K562 (cell line): ENCODE measurements around the gene TMED10. TPM values are rescaled to one million over a fixed set of nuclear protein-coding genes. Genes with fewer than 3 reads are reported as not detected.

Source experiments
- C11orf30 ChIP-seq: fragments of 450-650 bp; IDR thresholded peaks from 2 replicates; pipeline ENCODE4 v1.6.1; 2016; ENCODE audit warnings: low read depth, mild to moderate bottlenecking
- CBX8 ChIP-seq: fragments of 200-600 bp; sonication (generic); IDR thresholded peaks from 2 replicates; pipeline ENCODE4 v1.6.1; 2012; ENCODE audit warnings: borderline replicate concordance, mixed run types, low read depth, mild to moderate bottlenecking, moderate library complexity, mixed read lengths, low read length, control low read depth, inconsistent platforms; ENCODE audit not compliant: poor library complexity, severe bottlenecking; ENCODE audit errors: extremely low read depth
- CTBP1 ChIP-seq: fragments of 450-650 bp; IDR thresholded peaks from 2 replicates; pipeline ENCODE4 v1.6.1; 2016; ENCODE audit warnings: borderline replicate concordance
- DIDO1 ChIP-seq: fragments of 450-650 bp; IDR thresholded peaks from 2 replicates; pipeline ENCODE4 v1.6.1; 2016; ENCODE audit warnings: low read depth, missing biosample characterization, missing genetic modification characterization
- ELF1 ChIP-seq: fragments of 200-800 bp; sonication (Bioruptor generic); IDR thresholded peaks from 2 replicates; pipeline ENCODE4 v1.6.1; 2016; ENCODE audit warnings: missing genetic modification characterization, missing compliant biosample characterization
- GABPB1 ChIP-seq: sonication (generic); formaldehyde crosslinking; IDR thresholded peaks from 2 replicates; pipeline ENCODE4 v1.8.0; 2022; ENCODE audit warnings: mild to moderate bottlenecking, missing genetic modification reagents
- HDAC8 ChIP-seq: fragments of 450-650 bp; IDR thresholded peaks from 2 replicates; pipeline ENCODE4 v1.6.1; 2016; ENCODE audit warnings: mild to moderate bottlenecking, missing genetic modification characterization, moderate library complexity, missing compliant biosample characterization
- IRF2 ChIP-seq: sonication (generic); formaldehyde crosslinking; IDR thresholded peaks from 2 replicates; pipeline ENCODE4 v1.8.1; 2022; ENCODE audit warnings: mild to moderate bottlenecking, missing genetic modification reagents
- LCOR ChIP-seq: sonication (generic); formaldehyde crosslinking; IDR thresholded peaks from 2 replicates; pipeline ENCODE4 v1.8.0; 2022; ENCODE audit warnings: mild to moderate bottlenecking, missing genetic modification reagents
- MAZ ChIP-seq, 2 experiments: fragments of 450-650 bp in 1 of 2; sonication (generic) in 1 of 2; formaldehyde crosslinking; IDR thresholded peaks in 1 of 2; conservative IDR thresholded peaks in 1 of 2; 2 replicates each; pipeline versions ENCODE4 v1.4.0 to v1.5.0; 2020; ENCODE audit warnings: mild to moderate bottlenecking in 1 of 2, missing genetic modification reagents in 1 of 2
- NR4A1 ChIP-seq, 2 experiments: fragments of 250-450 bp in 1 of 2; fragments of 450-650 bp in 1 of 2; sonication (Bioruptor Pico) in 1 of 2; IDR thresholded peaks; 2 replicates each; pipeline versions ENCODE4 v1.4.0 to v1.6.1; 2016 to 2020; ENCODE audit warnings: mild to moderate bottlenecking in 2 of 2, missing compliant biosample characterization in 1 of 2, missing genetic modification characterization in 1 of 2, moderate library complexity in 1 of 2
- NRF1 ChIP-seq, 2 experiments: fragments of 450-650 bp; IDR thresholded peaks in 1 of 2; conservative IDR thresholded peaks in 1 of 2; 2 replicates each; pipeline ENCODE4 v1.6.1; 2014; ENCODE audit warnings: mild to moderate bottlenecking in 2 of 2
- POLR2AphosphoS5 ChIP-seq: IDR thresholded peaks from 2 replicates; pipeline ENCODE4 v1.6.1; 2011; ENCODE audit warnings: mild to moderate bottlenecking, low read depth, low read length, moderate library complexity; ENCODE audit not compliant: control insufficient read depth, insufficient read depth
- ZNF217 ChIP-seq: sonication (generic); formaldehyde crosslinking; IDR thresholded peaks from 2 replicates; pipeline ENCODE4 v1.8.0; 2022; ENCODE audit warnings: mild to moderate bottlenecking, missing genetic modification reagents
- ZNF644 ChIP-seq: fragments of 200-800 bp; sonication (Bioruptor generic); IDR thresholded peaks from 2 replicates; pipeline ENCODE4 v1.6.1; 2016; ENCODE audit warnings: low read depth, missing genetic modification characterization, missing compliant biosample characterization
- ZNF696 ChIP-seq: fragments of 250-450 bp; sonication (Bioruptor Pico); conservative IDR thresholded peaks from 2 replicates; pipeline ENCODE4 v1.4.0; 2020; ENCODE audit warnings: mild to moderate bottlenecking, moderate library complexity
- polyA plus RNA-seq, 8 experiments: library from polyadenylated mRNA; depleted of rRNA in 4 of 8; stranded (reverse) in 5 of 8; unstranded in 3 of 8; fragments of >200 nt; fragmentation: Nextera tagmentation in 2 of 8; fragmentation: Illumina TruSeq in 1 of 8; extraction: Ambion mirVana in 2 of 8; extraction: Trizol in 1 of 8; gene quantifications; 2 replicates each; pipeline versions ENCODE4 v1.2.1 to v1.2.3, GENCODE V29; 2011 to 2014; ENCODE audit warnings: inconsistent platforms in 1 of 8, missing spikeins in 1 of 8
- total RNA-seq, 7 experiments: library from RNA; depleted of rRNA in 6 of 7; stranded (reverse); fragments of >200 nt in 6 of 7; fragmentation: Illumina TruSeq in 2 of 7; extraction: Trizol in 2 of 7; gene quantifications; 2 replicates each; pipeline versions ENCODE4 v1.2.1 to v1.2.3, GENCODE V29; 2011 to 2021; ENCODE audit warnings: low replicate concordance in 1 of 7
- TF ChIP-seq, protein P1 (sequence below): sonication (generic); IDR thresholded peaks from 2 replicates; pipeline ENCODE4 v1.6.1; 2016
- TF ChIP-seq, protein P2 (sequence below): sonication (generic); formaldehyde crosslinking; IDR thresholded peaks from 2 replicates; pipeline ENCODE4 v1.8.0; 2022; ENCODE audit warnings: mild to moderate bottlenecking, missing genetic modification reagents
- TF ChIP-seq, protein P3 (sequence below): sonication (generic); formaldehyde crosslinking; IDR thresholded peaks from 2 replicates; pipeline ENCODE4 v1.8.0; 2022; ENCODE audit warnings: missing genetic modification reagents, mild to moderate bottlenecking, borderline replicate concordance
- TF ChIP-seq, protein P4 (sequence below): sonication (generic); formaldehyde crosslinking; IDR thresholded peaks from 2 replicates; pipeline ENCODE4 v1.9.0; 2022; ENCODE audit warnings: mild to moderate bottlenecking, missing genetic modification reagents

The TMED10 gene
- total and polyA plus RNA-seq, 9 of the 15 experiments (the other 6 are each of a cell fraction or from before 2014, with no cell fraction given): 62.2 to 233 (median 124) TPM

DNA sequence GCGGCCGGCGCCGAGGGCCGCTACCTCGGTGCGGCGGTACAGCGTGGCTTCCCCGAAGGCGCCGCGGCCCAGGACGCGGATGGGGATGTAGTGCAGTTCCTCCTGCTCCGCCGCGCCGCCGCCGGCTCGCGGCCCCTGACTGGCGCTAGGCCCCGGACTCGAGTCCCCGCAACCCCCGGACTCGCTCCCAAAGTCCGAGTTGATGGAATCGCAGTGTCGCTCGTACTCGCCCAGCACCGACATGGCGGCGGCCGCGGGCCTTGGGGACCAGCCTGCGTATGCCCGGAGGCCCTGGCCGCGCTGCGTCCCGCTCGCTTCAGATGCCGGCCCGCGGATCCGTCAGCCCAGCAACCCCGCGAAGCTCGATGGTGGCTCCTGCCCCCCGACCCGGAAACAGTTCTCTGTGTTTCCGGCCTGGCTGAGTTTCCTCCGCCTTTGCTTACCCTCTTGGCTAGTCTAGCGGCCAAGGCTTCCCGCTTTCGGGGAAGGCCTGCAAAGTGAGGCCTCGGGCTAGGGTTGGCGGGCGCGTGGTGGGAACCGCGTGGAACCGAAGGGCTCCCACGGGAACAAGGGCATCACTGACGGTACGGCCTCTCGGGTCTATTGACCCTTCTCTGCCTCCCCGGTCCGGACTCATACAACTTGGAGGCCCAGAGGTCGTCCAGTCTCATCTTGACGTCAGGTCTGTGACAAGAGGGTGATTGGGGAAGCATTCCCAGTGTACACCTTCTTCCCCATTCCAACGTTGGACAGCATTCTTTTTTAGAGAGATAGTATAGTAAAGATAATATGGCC is 49.5 kb downstream of the TMED10 start, which contains the start of gene NEK9 (continued):
- TF ChIP-seq, protein P1, sequence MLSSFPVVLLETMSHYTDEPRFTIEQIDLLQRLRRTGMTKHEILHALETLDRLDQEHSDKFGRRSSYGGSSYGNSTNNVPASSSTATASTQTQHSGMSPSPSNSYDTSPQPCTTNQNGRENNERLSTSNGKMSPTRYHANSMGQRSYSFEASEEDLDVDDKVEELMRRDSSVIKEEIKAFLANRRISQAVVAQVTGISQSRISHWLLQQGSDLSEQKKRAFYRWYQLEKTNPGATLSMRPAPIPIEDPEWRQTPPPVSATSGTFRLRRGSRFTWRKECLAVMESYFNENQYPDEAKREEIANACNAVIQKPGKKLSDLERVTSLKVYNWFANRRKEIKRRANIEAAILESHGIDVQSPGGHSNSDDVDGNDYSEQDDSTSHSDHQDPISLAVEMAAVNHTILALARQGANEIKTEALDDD: no peak
- no peak for TF ChIP-seq IRF2 (CRISPR knock-in tag)
- no peak for TF ChIP-seq DIDO1 (tag)
- peak; percentile 18; the same call in 1 of the 2 replicates for TF ChIP-seq NR4A1 (CRISPR knock-in tag; IDR thresholded peaks at IDR 0.05)
- no peak for TF ChIP-seq NR4A1 (tag; IDR thresholded peaks at IDR 0.05)
- TF ChIP-seq, protein P2, sequence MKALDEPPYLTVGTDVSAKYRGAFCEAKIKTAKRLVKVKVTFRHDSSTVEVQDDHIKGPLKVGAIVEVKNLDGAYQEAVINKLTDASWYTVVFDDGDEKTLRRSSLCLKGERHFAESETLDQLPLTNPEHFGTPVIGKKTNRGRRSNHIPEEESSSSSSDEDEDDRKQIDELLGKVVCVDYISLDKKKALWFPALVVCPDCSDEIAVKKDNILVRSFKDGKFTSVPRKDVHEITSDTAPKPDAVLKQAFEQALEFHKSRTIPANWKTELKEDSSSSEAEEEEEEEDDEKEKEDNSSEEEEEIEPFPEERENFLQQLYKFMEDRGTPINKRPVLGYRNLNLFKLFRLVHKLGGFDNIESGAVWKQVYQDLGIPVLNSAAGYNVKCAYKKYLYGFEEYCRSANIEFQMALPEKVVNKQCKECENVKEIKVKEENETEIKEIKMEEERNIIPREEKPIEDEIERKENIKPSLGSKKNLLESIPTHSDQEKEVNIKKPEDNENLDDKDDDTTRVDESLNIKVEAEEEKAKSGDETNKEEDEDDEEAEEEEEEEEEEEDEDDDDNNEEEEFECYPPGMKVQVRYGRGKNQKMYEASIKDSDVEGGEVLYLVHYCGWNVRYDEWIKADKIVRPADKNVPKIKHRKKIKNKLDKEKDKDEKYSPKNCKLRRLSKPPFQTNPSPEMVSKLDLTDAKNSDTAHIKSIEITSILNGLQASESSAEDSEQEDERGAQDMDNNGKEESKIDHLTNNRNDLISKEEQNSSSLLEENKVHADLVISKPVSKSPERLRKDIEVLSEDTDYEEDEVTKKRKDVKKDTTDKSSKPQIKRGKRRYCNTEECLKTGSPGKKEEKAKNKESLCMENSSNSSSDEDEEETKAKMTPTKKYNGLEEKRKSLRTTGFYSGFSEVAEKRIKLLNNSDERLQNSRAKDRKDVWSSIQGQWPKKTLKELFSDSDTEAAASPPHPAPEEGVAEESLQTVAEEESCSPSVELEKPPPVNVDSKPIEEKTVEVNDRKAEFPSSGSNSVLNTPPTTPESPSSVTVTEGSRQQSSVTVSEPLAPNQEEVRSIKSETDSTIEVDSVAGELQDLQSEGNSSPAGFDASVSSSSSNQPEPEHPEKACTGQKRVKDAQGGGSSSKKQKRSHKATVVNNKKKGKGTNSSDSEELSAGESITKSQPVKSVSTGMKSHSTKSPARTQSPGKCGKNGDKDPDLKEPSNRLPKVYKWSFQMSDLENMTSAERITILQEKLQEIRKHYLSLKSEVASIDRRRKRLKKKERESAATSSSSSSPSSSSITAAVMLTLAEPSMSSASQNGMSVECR: peak; percentile 79
- TF ChIP-seq MAZ (CRISPR knock-in tag; conservative IDR thresholded peaks at IDR 0.05 in 1 of 2, IDR thresholded peaks at IDR 0.05 in 1 of 2): peak; percentile 44 to 72; a peak in 3 of 4 replicates
- TF ChIP-seq GABPB1 (CRISPR knock-in tag): peak; percentile 98
- TF ChIP-seq NRF1 (conservative IDR thresholded peaks at IDR 0.05 in 1 of 2, IDR thresholded peaks at IDR 0.05 in 1 of 2): peak; percentile 51 to 61
- TF ChIP-seq ZNF217 (CRISPR knock-in tag): no peak
- TF ChIP-seq C11orf30: peak; percentile 74
- TF ChIP-seq CBX8: no peak
- TF ChIP-seq, protein P3, sequence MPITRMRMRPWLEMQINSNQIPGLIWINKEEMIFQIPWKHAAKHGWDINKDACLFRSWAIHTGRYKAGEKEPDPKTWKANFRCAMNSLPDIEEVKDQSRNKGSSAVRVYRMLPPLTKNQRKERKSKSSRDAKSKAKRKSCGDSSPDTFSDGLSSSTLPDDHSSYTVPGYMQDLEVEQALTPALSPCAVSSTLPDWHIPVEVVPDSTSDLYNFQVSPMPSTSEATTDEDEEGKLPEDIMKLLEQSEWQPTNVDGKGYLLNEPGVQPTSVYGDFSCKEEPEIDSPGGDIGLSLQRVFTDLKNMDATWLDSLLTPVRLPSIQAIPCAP (CRISPR knock-in tag): no peak
- TF ChIP-seq ZNF696 (CRISPR knock-in tag): no peak
- peak; percentile 75 for TF ChIP-seq POLR2AphosphoS5
- TF ChIP-seq, protein P4, sequence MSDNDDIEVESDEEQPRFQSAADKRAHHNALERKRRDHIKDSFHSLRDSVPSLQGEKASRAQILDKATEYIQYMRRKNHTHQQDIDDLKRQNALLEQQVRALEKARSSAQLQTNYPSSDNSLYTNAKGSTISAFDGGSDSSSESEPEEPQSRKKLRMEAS (CRISPR knock-in tag): peak; percentile 66
- TF ChIP-seq CTBP1: 0 out of 2 replicates have a peak, but pooled peaks have one; percentile 65
- TF ChIP-seq ELF1: peak; percentile 71
- TF ChIP-seq LCOR (CRISPR knock-in tag): peak; percentile 86
- 0 out of 2 replicates have a peak, but pooled peaks have one; percentile 69 for TF ChIP-seq ZNF644 (tag)
- peak; percentile 58; the same call in 1 of the 2 replicates for TF ChIP-seq HDAC8 (tag)
